ENCODE measurements around the gene MIB1. TPM values are rescaled to one million over a fixed set of nuclear protein-coding genes. Genes with fewer than 3 reads are reported as not detected.

MIB1 gene
- total and polyA plus RNA-seq, 9 of the 15 experiments (the other 6 are each of a cell fraction or from before 2014, with no cell fraction given), result 7.2 to 43.8 (median 23.2) TPM

DNA sequence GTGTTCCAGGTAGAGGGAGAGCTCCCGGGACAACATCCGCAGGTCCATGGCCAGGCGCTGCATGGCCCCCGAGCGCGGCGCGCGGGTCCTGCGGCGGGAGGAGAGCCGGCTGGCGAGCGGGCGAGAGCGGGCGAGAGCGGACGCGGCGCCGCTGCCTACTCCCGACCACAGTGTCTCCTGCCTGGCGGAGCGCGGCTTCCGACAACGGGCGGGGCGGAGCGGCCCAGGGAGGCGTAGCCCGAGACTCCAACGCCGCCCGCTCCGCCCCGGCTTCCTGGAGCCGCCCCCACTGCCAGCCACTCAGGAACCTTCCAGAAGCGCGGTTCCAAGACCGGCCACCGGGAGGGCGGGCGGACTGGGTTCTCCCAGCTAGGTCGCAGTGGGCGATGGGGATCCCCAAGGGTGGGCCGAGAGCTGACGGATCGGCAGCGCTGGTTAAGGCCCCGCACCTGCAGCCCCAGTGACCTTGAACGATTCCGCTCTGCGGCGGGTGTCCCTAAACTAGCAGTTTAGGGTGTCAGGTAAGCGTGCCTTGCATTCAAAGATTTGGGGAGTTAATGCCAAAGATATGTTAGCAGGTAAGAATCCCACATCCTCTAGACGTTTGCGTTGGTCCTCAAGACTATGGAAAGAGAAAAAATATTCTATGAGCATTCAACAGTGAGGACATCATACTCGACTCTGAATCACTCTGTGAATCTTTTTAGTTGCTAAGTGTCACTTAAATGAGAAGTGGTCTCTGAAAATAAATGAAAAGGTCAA, 35.8 kb upstream of the MIB1 start, which contains the start of gene ABHD3:
ABHD3 (minus strand) TSS at position 172 of the 762 bp plus-strand sequence; CDS start at position 63, 109 bp downstream.
- FAIRE-seq (peak; percentile 80), DNase-seq (ENCODE audit: extremely low read depth in 1 of 4, low spot score in 3 of 4) (peak; percentile 87 to 95 (median 90)), ATAC-seq (peak; percentile 99)
- Histone ChIP-seq H3K9me1 (ENCODE audit: control insufficient read depth, insufficient read depth, low read length) (no peaks in the 10 kb centered on the region), H3K27me3 (ENCODE audit: control insufficient read depth in 2 of 2, insufficient read depth in 2 of 2, low read length in 2 of 2) (no peaks in the 10 kb centered on the region), H3K4me3 (peak within 1 kb of the TSS; percentile 98), H3K9me3 (replicated peaks; ENCODE audit: control insufficient read depth, insufficient read depth, low read depth, low read length) (peaks cover 8% of the 10 kb centered on the region), H3K27ac (ENCODE audit: extremely low read depth, low read depth, low read length) (peak within 1 kb of the TSS; percentile 89), H3K4me1 (replicated peaks in 1 of 2; ENCODE audit: control insufficient read depth in 2 of 2, insufficient read depth in 2 of 2, low read length in 2 of 2) (peaks cover 6 to 21% of the 10 kb centered on the region in 2 experiments), H3K36me3 (ENCODE audit: control insufficient read depth, insufficient read depth, low read length) (peaks cover 20% of the 10 kb centered on the region; the same call in 2 of the 3 replicates), H2AFZ (ENCODE audit: low read depth, low read length) (peak within 1 kb of the TSS; percentile 98), H3K79me2 (ENCODE audit: control insufficient read depth, insufficient read depth, low read length) (peaks cover 23% of the 10 kb centered on the region), H3K9ac (ENCODE audit: insufficient read depth in 1 of 2, low read depth in 2 of 2, low read length in 2 of 2) (peak within 1 kb of the TSS; percentile 79 to 91), H4K20me1 (replicated peaks; ENCODE audit: control insufficient read depth, insufficient read depth, low read length) (no peaks in the 10 kb centered on the region), H3K4me2 (ENCODE audit: insufficient read depth, low read length) (peak within 1 kb of the TSS; percentile 93)
- intact Hi-C loops (cut with micrococcal nuclease) (loop anchor here (1.0 to 10.0 kb wide), 3 partner anchors 36 to 92 kb away; partner anchors contain the start of genes MIB1 and SNRPD1), in situ Hi-C loops (cut with MboI) (no loop called here)
- ChIA-PET POLR2A (interaction anchor here (0.6 to 1.5 kb wide), 8 partner anchors 9 to 259 kb away, joined by 3 to 6 read pairs (median 4); partner anchors contain the start of gene MIB1), CTCF (ENCODE audit: low intra/inter-chr PET ratio) (no interaction called here)
- BruUV-seq (replicated peaks), result TSS peak; percentile 79
- 7% methylated on average over 46 of the region's 60 CpGs for WGBS (ENCODE audit: insufficient coverage, low coverage, missing lambda C conversion rate)
- TF ChIP-seq SNAPC5 (CRISPR knock-in tag; IDR thresholded peaks at IDR 0.05) (no peak), MAFG (tag; conservative IDR thresholded peaks at IDR 0.05) (no peak), DLX4 (CRISPR knock-in tag; IDR thresholded peaks at IDR 0.05) (no peak), TRIM25 (IDR thresholded peaks at IDR 0.05; ENCODE audit: borderline replicate concordance) (no peak), SIN3A (IDR thresholded peaks at IDR 0.05; ENCODE audit: borderline replicate concordance in 2 of 2, control insufficient read depth in 1 of 2, low read depth in 2 of 2, low read length in 2 of 2) (peak in 1 of 2 experiments; percentile 26; a peak in 1 of 4 replicates), ZKSCAN8 (CRISPR knock-in tag; IDR thresholded peaks at IDR 0.05) (no peak), TAF7 (tag; IDR thresholded peaks at IDR 0.05) (no peak), ILF3 (IDR thresholded peaks at IDR 0.05; ENCODE audit: borderline replicate concordance) (no peak), CREB1 (IDR thresholded peaks at IDR 0.05) (no peak), CREB1 (CRISPR knock-in tag; IDR thresholded peaks at IDR 0.05) (no peak)
- TF ChIP-seq, protein P1, sequence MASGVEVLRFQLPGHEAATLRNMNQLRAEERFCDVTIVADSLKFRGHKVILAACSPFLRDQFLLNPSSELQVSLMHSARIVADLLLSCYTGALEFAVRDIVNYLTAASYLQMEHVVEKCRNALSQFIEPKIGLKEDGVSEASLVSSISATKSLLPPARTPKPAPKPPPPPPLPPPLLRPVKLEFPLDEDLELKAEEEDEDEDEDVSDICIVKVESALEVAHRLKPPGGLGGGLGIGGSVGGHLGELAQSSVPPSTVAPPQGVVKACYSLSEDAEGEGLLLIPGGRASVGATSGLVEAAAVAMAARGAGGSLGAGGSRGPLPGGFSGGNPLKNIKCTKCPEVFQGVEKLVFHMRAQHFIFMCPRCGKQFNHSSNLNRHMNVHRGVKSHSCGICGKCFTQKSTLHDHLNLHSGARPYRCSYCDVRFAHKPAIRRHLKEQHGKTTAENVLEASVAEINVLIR (CRISPR knock-in tag; IDR thresholded peaks at IDR 0.05), result no peak
- TF ChIP-seq, protein P2, sequence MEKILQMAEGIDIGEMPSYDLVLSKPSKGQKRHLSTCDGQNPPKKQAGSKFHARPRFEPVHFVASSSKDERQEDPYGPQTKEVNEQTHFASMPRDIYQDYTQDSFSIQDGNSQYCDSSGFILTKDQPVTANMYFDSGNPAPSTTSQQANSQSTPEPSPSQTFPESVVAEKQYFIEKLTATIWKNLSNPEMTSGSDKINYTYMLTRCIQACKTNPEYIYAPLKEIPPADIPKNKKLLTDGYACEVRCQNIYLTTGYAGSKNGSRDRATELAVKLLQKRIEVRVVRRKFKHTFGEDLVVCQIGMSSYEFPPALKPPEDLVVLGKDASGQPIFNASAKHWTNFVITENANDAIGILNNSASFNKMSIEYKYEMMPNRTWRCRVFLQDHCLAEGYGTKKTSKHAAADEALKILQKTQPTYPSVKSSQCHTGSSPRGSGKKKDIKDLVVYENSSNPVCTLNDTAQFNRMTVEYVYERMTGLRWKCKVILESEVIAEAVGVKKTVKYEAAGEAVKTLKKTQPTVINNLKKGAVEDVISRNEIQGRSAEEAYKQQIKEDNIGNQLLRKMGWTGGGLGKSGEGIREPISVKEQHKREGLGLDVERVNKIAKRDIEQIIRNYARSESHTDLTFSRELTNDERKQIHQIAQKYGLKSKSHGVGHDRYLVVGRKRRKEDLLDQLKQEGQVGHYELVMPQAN (IDR thresholded peaks at IDR 0.05; ENCODE audit: borderline replicate concordance), result 0 out of 2 replicates have a peak, but pooled peaks have one; percentile 41
